GM12892 (cell line): ENCODE measurements around the gene HMX1.

ENCODE experiments used
- POLR2AphosphoS5 ChIP-seq: IDR thresholded peaks from 2 replicates; pipeline ENCODE4 v1.6.1; 2011; ENCODE audit warnings: low read depth, low read length, control low read depth
- TAF1 ChIP-seq: IDR thresholded peaks from 2 replicates; pipeline ENCODE4 v1.6.1; 2011; ENCODE audit warnings: low read depth, mild to moderate bottlenecking, control low read depth, low read length, borderline replicate concordance

GRCh38 chr4:8893624-8894423 is 22.2 kb upstream of the HMX1 start:
- TF ChIP-seq POLR2AphosphoS5 (no peak), TAF1 (no peak)
